COLO829 (cell line): Measurements from ENCODE around the gene TBC1D7.

ENCODE experiments used
- DNase-seq: peaks from one replicate; pipeline ENCODE4 v3.0.0; 2012; ENCODE audit warnings: low spot score

Gene TBC1D7

DNA sequence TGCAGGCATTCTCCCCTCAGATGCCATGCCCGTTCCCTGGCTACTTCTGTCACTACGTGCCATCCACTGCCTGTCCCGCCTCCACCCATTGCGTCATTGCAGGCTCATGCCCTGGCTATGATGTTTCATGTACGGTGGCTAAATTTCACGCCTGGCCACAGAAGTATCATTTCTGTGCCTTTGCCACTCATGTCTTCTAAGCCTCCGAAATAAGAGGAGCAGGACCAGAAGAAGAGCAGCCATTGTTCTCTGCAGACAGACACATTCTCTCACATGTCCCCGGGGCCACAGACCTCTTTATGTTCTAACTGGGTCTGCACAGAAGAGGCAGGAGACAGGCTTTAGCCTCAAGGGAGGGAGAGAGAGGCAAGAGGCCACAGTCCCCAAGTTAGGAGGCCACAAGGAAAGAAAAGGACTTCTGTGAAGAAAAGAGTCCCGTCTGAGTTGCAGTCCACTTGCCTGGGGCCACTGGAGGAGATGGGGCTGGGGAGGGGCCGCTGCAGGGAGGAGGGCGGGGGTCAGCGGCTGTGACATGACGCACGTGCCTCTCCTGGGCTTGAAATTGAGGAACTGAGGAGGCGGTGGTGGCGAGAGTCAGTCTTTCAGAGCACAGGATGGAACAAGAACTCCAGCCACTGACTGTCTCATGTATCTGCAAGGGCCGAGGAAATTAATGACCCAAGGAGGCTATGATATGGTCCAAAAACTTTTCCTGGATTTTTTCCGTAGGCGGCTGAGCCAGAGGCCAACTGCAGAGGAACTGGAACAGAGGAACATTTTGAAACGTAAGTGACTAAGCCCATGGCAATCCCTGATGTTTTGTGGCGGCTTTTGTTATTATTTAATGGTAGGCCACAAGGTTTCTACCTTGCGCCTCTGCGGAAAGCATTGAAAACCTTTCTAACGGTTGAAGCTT, 55.9 kb downstream of the TBC1D7 start:
- DNase-seq: peak; percentile 48

DNA sequence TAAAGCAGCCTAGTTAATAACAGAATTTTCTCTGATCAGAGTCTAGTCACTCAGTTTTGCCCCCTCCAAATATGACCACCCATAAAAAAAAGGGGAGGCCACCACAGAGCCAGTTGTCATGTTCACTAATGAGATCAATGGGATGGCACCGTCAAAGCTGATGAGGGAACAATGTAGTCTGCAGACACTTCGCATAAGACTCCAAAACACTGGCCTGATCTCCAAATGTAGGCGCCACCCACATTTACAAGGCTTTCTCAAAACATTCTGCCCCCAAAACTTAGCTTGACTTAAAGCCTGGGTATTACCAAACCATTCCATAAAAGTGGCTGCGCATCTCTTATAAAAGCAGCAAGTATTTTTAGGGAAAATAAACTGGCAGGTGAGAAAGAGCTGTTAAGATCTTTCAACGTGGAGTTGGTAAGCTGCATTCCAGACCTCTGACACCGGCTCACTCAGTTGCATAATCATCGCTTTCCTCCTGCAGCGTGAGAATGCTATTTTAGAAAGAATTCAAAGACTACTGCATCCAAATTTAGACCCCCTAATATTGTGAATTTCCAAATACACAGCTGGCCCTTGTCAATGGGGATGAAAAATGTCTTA, 59.3 kb downstream of the TBC1D7 start:
- no peak for DNase-seq

DNA sequence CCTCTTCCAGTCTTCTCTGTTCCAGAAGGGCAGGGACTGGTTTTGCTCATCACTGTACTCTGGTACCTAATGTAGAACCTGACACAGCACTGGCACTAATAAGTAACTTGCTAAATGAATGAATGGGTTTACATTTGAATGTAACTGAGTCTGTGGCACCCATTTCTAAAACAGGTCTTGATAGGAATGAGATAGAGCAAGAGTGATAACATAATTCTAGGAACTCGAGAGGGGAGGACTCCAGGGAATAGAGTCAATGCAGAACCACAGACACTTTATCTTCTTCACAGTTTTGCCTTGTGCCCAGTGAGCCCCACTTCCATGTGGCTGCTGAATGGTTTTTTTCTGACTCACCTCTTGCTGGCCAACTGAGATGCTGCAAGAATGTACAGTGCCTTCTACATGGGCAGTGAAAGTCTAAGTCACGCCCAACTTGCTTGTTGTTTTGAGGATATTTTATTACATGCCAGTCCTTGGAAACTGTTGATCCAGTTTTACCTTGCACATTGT, 61.1 kb downstream of the TBC1D7 start:
- no peak for DNase-seq

DNA sequence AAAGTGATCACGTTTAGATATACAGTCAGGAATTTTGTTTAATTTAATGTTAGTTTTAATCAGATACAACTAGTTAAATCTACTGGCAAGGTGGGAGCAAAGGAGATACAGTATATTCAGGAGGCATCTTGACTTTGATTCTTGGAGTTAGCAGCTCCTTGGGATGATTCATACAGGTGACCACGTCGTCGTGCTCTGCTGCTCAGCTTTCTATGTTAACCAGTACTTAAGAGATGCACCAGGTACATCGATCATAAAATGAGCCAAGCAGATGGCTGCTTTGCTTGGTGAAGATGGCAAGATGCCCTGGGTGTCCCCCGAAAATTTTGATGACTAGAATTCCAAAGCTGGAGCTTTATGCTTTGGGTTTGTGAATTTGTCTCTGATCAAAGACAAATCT, 64.7 kb downstream of the TBC1D7 start:
- no peak for DNase-seq

DNA sequence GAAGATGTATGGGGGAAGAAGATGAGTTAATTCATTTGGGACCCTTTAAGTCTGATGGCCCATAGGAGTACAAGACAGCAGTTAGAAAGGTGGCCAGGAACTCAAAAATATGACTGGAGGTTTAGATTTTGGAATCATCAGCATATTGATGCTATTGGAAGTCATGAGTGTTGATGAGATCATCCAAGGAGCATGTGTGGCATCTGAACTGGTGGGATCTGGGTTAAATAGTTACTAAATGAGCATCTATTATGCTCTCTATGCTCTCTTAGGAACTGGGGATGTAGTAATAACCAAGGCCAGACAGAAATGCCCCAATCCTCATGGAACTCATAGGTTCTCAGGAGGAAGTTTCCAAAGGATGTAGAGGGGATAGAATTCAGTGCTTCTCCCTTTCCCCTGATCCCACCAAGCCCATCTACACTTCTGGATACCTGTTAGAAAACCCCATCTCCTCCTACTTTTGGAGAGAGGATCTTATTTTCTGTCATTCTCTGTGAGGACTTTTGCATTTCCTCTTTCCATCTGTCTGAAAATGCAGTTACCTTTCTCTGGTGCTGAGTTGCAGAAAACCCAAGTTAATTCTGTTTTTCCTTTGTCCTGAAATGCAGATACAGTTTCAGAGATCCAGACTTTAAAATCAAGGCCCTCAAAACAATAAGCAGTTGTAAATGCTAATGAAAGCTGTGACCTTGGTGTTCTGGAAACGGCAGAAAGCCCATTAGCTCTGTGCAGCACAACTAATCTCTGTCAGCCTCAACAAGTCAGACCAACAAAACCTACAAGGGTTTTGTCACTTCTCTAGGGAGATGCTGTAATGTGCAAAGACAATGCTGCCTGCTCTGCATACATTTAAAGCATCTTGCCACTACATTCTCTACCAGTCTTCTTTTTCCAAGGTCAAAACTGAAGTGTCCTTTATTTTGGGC, 65.8 kb downstream of the TBC1D7 start:
- DNase-seq: no peak

DNA sequence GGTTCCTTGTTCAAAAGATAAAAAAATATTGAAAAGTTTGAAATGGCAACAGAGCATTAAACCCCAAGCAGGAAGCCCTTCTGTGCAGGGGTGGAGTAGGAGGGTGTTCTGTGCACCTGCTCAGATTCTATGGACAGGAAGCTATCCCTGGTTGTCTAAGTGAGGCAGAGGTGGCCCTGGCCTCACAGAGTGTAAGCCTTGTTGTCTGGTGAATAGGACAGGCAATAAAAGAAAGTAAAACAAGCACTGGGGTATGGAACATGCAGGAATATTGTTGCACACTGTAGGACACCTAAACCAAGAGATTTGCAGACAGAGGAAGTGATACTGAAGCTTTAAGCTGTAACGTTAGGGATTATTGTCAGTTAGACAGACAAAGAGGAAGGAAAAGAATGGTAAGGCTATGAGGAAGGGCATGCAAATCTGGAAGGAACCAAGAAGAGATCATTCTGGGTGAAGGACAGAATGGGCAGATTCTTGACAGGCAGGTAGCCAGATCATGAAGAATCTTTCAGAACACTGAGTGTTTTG, 66.8 kb downstream of the TBC1D7 start:
- no peak for DNase-seq

DNA sequence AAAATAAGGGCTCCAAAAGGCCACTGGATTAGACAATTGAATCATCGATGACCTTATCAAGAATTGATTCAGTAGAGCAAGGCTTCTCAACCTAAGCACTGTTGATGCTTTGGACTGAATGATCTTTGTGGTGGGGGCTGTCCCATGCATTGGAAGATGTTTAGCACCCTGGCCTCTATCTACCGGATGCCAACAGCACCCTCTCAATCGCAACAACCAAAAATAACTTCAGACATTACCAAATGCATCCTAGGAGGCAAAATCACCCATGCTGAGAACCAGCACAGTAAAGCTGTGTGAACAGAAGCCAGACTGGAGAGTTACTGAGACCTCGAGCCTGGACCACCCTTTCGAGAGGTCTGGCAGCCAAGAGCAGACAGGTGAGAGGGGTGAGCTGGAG, 67.5 kb downstream of the TBC1D7 start:
- no peak for DNase-seq

DNA sequence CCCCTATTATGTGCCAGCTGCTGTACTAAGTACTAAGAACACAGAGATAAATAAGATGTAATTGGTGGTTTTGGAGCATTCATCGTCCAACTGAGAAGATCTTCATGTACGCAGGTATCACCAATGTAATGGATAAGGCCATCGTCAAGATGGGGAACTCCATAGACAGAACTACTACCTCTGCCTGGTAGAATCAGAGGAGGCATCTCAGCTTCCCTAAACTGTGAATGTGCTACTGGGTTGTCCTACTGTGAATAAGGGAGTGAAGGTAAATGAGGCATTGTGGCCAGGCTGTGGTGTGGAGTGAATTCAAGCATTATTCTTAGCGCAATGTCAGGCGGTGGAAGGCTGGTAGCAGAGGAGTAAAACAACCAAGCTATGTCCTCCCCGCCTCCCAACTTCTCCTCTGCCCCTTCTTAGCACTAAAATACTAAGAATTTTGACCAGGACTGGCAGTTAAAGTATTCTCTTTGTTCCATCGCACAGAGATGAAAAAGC, 68.2 kb downstream of the TBC1D7 start:
- no peak for DNase-seq

DNA sequence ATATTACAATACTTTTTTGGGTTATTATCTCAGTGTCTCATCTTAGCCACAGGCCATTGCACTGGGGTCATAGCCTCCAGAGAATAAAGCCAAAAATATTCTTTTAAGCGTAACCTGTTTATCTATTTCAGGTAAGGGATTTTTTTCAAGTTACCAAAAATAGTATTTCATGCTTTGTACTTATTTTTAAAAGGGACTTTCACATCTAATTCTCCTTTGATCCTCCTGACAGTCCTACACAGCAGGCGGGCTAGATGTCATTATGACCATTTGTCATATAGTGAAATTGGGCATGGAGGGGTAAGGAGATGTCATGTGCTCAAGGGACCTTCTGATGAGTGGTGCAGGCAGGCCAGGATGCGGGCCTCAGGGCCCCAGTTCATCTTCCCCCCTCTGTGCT, 68.9 kb downstream of the TBC1D7 start:
- DNase-seq: no peak

DNA sequence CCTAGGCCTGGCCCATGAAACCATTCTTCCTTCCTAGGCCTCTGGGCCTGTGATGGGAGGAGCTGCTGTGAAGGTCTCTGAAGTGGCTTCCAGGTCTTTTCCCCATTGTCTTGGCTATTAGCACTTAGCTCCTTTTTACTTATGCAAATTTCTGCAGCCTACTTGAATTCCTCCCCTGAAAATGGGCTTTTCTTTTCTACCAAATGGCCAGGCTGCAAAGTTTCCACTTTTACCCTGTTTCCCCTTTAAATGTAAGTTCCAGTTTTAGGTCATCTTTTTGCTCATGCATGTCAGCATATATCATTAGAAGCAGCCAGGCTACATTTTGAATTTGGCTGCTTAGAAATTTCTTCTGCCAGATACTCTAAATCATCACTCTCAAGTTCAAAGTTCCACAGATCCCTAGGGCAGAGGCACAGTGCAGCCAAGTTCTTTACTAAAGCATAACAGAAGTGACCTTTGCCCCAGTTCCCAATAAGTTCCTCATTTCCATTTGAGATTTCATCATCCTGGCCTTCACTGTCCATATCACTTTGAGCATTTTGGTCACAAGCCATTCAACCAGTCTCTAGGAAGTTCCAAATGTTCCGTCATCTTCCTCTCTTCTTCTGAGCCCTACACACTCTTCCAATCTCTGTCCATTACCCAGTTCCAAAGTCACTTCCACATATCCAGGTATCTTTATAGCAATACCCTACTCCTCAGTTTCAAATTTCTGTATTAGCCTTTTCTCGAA, 71.9 kb downstream of the TBC1D7 start:
- no peak for DNase-seq
